Measurements from ENCODE around the gene GEMIN5. TPM values are rescaled to one million over a fixed set of nuclear protein-coding genes. Genes with fewer than 3 reads are reported as not detected.

GEMIN5 gene
- total and polyA plus RNA-seq, 2 of the 13 experiments (the other 11 are each of a cell fraction or from before 2014, with no cell fraction given): 6.6 to 28.6 TPM

GRCh38 chr5:154857530-154858296 is 80.3 kb downstream of the GEMIN5 start (continued):
- no peak for TF ChIP-seq TMF1 (CRISPR knock-in tag; IDR thresholded peaks at IDR 0.05; ENCODE audit: low read depth)
- no peak for TF ChIP-seq PCBP2 (optimal IDR thresholded peaks at IDR 0.05; ENCODE audit: low read depth, low read length, poor library complexity, severe bottlenecking)
- peak; percentile 94 for TF ChIP-seq MYC (CRISPR knock-in tag; IDR thresholded peaks at IDR 0.05; ENCODE audit: borderline replicate concordance)
- no peak for TF ChIP-seq DBP (CRISPR knock-in tag; IDR thresholded peaks at IDR 0.05; ENCODE audit: not compliant biosample characterization)
- no peak for TF ChIP-seq ZNF468 (CRISPR knock-in tag; IDR thresholded peaks at IDR 0.05)
- no peak for TF ChIP-seq DDIT3 (CRISPR knock-in tag; IDR thresholded peaks at IDR 0.05)
- TF ChIP-seq NFYB (CRISPR knock-in tag; IDR thresholded peaks at IDR 0.05): no peak
- no peak for TF ChIP-seq ZNF260 (CRISPR knock-in tag; IDR thresholded peaks at IDR 0.05; ENCODE audit: borderline replicate concordance, low read depth)
- TF ChIP-seq CCDC6 (CRISPR knock-in tag; IDR thresholded peaks at IDR 0.05): no peak; the same call in 1 of the 2 replicates
- peak; percentile 70 for TF ChIP-seq SAP130 (CRISPR knock-in tag; IDR thresholded peaks at IDR 0.05; ENCODE audit: low read depth)
- no peak for TF ChIP-seq MLX (CRISPR knock-in tag; IDR thresholded peaks at IDR 0.05)
- TF ChIP-seq CBFB (CRISPR knock-in tag; IDR thresholded peaks at IDR 0.05): peak; percentile 76
- TF ChIP-seq ZNF709 (CRISPR knock-in tag; IDR thresholded peaks at IDR 0.05): peak; percentile 68
- TF ChIP-seq IKZF5 (CRISPR knock-in tag; IDR thresholded peaks at IDR 0.05): peak; percentile 40; the same call in 1 of the 2 replicates
- TF ChIP-seq CREB1 (IDR thresholded peaks at IDR 0.05): peak; percentile 54
- peak; percentile 68 for TF ChIP-seq CREB1 (CRISPR knock-in tag; IDR thresholded peaks at IDR 0.05)
- TF ChIP-seq ZNF431 (CRISPR knock-in tag; IDR thresholded peaks at IDR 0.05; ENCODE audit: borderline replicate concordance, low read depth): no peak
- TF ChIP-seq ZFYVE20 (CRISPR knock-in tag; IDR thresholded peaks at IDR 0.05; ENCODE audit: borderline replicate concordance, low read depth): no peak
- TF ChIP-seq JDP2 (CRISPR knock-in tag; IDR thresholded peaks at IDR 0.05; ENCODE audit: borderline replicate concordance): no peak
- no peak for TF ChIP-seq ZNF510 (CRISPR knock-in tag; IDR thresholded peaks at IDR 0.05; ENCODE audit: low read depth)
- no peak for TF ChIP-seq ZNF761 (CRISPR knock-in tag; conservative IDR thresholded peaks at IDR 0.05)
- TF ChIP-seq ZBTB8A (CRISPR knock-in tag; IDR thresholded peaks at IDR 0.05; ENCODE audit: borderline replicate concordance, low read depth): no peak
- TF ChIP-seq BRCA1 (CRISPR knock-in tag; IDR thresholded peaks at IDR 0.05): peak; percentile 81
- TF ChIP-seq ZUFSP (CRISPR knock-in tag; IDR thresholded peaks at IDR 0.05; ENCODE audit: borderline replicate concordance): no peak
- TF ChIP-seq ZNF792 (CRISPR knock-in tag; IDR thresholded peaks at IDR 0.05): no peak; the same call in 1 of the 2 replicates
- TF ChIP-seq RXRB (CRISPR knock-in tag; IDR thresholded peaks at IDR 0.05; ENCODE audit: borderline replicate concordance): no peak
- TF ChIP-seq ZNF678 (CRISPR knock-in tag; IDR thresholded peaks at IDR 0.05): no peak
- TF ChIP-seq ZBTB1 (CRISPR knock-in tag; IDR thresholded peaks at IDR 0.05; ENCODE audit: borderline replicate concordance): no peak

Data from HepG2 (cell line).